ENCODE data around the gene WWOX.

Gene WWOX

GRCh38 chr16:78438632-78439031 lies 339.2 kb downstream of the WWOX start:
- no peak for DNase-seq (ENCODE audit: low spot score)

- no peak for DNase-seq (ENCODE audit: low spot score)
Measured at GRCh38 chr16:78439646-78440045, 340.2 kb downstream of the WWOX start.

GRCh38 chr16:78441298-78441697 lies 341.8 kb downstream of the WWOX start:
- no peak for DNase-seq (ENCODE audit: low spot score)

GRCh38 chr16:78443542-78444364 lies 344.3 kb downstream of the WWOX start:
- no peak for DNase-seq (ENCODE audit: low spot score)

GRCh38 chr16:78445818-78446217 lies 346.4 kb downstream of the WWOX start:
- DNase-seq (ENCODE audit: low spot score): no peak

GRCh38 chr16:78446486-78446885 lies 347.0 kb downstream of the WWOX start:
- no peak for DNase-seq (ENCODE audit: low spot score)

- DNase-seq (ENCODE audit: low spot score): no peak
Measured at GRCh38 chr16:78446992-78447563, 347.6 kb downstream of the WWOX start.

- DNase-seq (ENCODE audit: low spot score): no peak
Measured at GRCh38 chr16:78448658-78449271, 349.3 kb downstream of the WWOX start.

GRCh38 chr16:78450255-78450654 lies 350.8 kb downstream of the WWOX start:
- DNase-seq (ENCODE audit: low spot score): no peak

GRCh38 chr16:78452025-78452555 lies 352.6 kb downstream of the WWOX start:
- no peak for DNase-seq (ENCODE audit: low spot score)

- DNase-seq (ENCODE audit: low spot score): no peak
Measured at GRCh38 chr16:78455861-78456260, 356.4 kb downstream of the WWOX start.

GRCh38 chr16:78458588-78458987 lies 359.1 kb downstream of the WWOX start:
- DNase-seq (ENCODE audit: low spot score): no peak

GRCh38 chr16:78460428-78460827 lies 361.0 kb downstream of the WWOX start:
- DNase-seq (ENCODE audit: low spot score): no peak

- DNase-seq (ENCODE audit: low spot score): no peak
Measured at GRCh38 chr16:78461087-78461486, 361.6 kb downstream of the WWOX start.

GRCh38 chr16:78461496-78462287 lies 362.2 kb downstream of the WWOX start:
- no peak for DNase-seq (ENCODE audit: low spot score)

GRCh38 chr16:78462288-78463208 lies 363.1 kb downstream of the WWOX start:
- no peak for DNase-seq (ENCODE audit: low spot score)

GRCh38 chr16:78463591-78463990 lies 364.1 kb downstream of the WWOX start:
- DNase-seq (ENCODE audit: low spot score): no peak

- DNase-seq (ENCODE audit: low spot score): no peak
Measured at GRCh38 chr16:78464833-78465232, 365.4 kb downstream of the WWOX start.

GRCh38 chr16:78465730-78466129 lies 366.3 kb downstream of the WWOX start:
- DNase-seq (ENCODE audit: low spot score): no peak

- no peak for DNase-seq (ENCODE audit: low spot score)
Measured at GRCh38 chr16:78469787-78470186, 370.3 kb downstream of the WWOX start.

- no peak for DNase-seq (ENCODE audit: low spot score)
Measured at GRCh38 chr16:78473031-78473699, 373.7 kb downstream of the WWOX start.
